Kidney epithelial cell (primary cell): ENCODE measurements around the gene RAF1. TPM values are rescaled to one million over a fixed set of nuclear protein-coding genes. Genes with fewer than 3 reads are reported as not detected.

Source experiments
- DNase-seq: peaks from one replicate; pipeline ENCODE4 v3.0.0-alpha.2; 2010; ENCODE audit warnings: low read depth
- H3K27me3 ChIP-seq: 2 replicates; pipeline ENCODE4 v1.6.0; 2011; ENCODE audit warnings: low read length; ENCODE audit not compliant: control insufficient read depth, insufficient read depth
- H3K36me3 ChIP-seq: 2 replicates; pipeline ENCODE4 v1.5.1; 2011; ENCODE audit warnings: low read length; ENCODE audit not compliant: control insufficient read depth, insufficient read depth
- H3K4me3 ChIP-seq: 2 replicates; pipeline ENCODE4 v1.5.1; 2011; ENCODE audit warnings: low read depth, mild to moderate bottlenecking, control low read depth, low read length
- CTCF ChIP-seq: IDR thresholded peaks from 2 replicates; pipeline ENCODE4 v1.5.1; 2011; ENCODE audit warnings: mild to moderate bottlenecking, moderate library complexity, low read length, control low read depth, inconsistent platforms; ENCODE audit not compliant: insufficient read depth, poor library complexity, severe bottlenecking
- total RNA-seq: library from RNA; depleted of rRNA; stranded (reverse); fragments of >200 nt; gene quantifications from 2 replicates; pipeline ENCODE4 v1.2.3, GENCODE V29; 2015

The RAF1 gene
- total RNA-seq, 1 donor from 2014 or later = 56.9 TPM

GRCh38 chr3:12620305-12620704, 43.6 kb downstream of the RAF1 start:
- Histone ChIP-seq H3K4me3 (no peak overlapping the region), H3K36me3 (no peaks in the 10 kb centered on the region), H3K27me3 (no peaks in the 10 kb centered on the region)
- TF ChIP-seq CTCF = no peak
- DNase-seq = no peak

DNA sequence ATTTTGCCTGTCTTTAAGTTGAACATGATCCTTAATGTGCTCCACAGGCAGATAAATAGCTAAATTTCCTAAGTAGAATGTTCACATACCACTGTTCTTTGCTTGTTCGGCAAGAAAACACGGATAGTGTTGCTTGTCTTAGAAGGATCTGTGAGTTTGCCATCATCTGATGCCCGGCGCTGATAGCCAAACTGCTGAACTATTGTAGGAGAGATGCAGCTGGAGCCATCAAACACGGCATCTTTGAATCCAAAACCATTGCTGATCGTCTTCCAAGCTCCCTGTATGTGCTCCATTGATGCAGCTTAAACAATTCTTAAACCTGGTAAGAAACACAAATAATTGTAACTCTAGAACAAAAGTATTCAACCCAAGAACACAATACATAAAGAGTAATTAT, 45.5 kb downstream of the RAF1 start:
- H3K27me3 ChIP-seq = no peaks in the 10 kb centered on the region
- H3K36me3 ChIP-seq = no peaks in the 10 kb centered on the region
- no peak for DNase-seq
- H3K4me3 ChIP-seq = no peak overlapping the region
- no peak for TF ChIP-seq CTCF

- Histone ChIP-seq H3K4me3 (no peak overlapping the region), H3K36me3 (peaks cover 2% of the 10 kb centered on the region), H3K27me3 (no peaks in the 10 kb centered on the region)
- no peak for TF ChIP-seq CTCF
- no peak for DNase-seq
Measured at GRCh38 chr3:12615266-12615665, 48.7 kb downstream of the RAF1 start.

DNA sequence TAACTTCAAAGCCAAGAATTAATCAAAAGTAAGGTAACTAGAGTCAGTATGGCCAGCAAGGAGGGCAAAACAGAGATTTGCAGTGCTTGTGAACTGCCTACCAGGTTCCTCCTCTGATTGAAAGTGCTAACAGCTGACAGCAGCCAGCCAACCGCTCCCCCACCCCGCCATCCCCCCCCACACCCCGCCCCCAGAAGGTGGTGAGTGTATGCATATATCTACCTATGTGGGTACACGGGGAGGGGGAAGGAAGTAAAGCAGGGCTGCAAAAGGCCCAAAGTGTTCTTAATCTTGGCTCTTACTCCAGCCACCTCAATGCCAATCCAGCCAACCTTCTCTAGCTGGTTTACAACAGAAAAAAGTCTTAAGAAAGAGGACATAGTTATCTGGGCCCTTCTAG, 50.7 kb downstream of the RAF1 start:
- Histone ChIP-seq H3K27me3 (no peaks in the 10 kb centered on the region), H3K4me3 (no peak overlapping the region), H3K36me3 (peaks cover 2% of the 10 kb centered on the region)
- TF ChIP-seq CTCF = no peak
- no peak for DNase-seq

DNA sequence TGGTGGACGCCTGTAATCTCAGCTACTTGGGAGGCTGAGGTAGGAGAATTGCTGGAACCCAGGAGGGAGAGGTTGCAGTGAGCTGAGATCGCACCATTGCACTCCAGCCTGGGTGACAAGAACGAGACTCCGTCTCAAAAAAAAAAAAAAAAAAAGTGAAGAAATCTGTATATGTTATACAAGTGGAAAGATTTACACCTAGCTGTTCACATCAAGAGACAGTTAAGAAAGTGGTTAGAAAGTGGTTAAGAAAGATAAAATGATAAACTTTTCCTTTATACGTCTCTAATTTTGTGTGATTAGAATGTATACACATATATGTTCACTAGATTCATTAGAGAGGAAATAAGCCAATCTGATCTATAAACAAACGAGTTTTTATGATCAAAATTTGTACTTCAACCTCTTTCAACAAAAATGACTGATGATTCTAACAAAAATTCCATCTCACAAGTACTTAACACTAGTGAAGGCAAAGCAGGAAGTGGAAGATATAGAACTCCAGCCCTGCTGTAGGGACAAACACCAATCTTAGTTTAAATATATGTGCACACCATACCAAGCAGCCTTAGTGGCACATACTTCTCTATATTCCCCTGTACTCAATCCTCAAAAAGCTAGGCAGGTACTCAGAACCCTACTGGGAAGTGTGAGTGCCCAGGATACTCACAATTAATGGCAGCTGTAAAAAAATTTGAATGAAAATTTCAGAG, 51.2 kb downstream of the RAF1 start:
- TF ChIP-seq CTCF = no peak
- no peak for DNase-seq
- Histone ChIP-seq H3K36me3 (peaks cover 2% of the 10 kb centered on the region), H3K4me3 (no peak overlapping the region), H3K27me3 (no peaks in the 10 kb centered on the region)

DNA sequence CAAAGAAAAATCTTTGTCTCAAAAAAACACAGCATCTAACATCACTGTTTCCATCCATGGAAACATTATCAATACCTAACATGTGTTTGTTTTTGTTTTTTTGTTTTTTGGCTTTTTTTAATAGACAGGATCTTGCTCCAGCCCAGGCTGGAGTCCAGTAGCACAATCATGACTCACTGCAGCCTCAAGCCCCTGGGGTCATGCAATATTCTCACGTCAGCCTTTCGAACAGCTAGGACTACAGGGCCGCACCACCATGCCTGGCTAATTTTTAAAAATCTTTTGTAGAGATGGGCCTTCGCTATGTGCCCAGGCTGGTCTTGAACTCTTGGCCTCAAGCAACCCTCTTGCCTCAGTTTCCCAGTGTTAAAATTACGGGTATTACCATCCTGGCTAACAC, 52.8 kb downstream of the RAF1 start:
- H3K36me3 ChIP-seq = peaks cover 2% of the 10 kb centered on the region

More for the DNA sequence above, 52.8 kb downstream of the RAF1 start:
- Histone ChIP-seq H3K27me3 (no peaks in the 10 kb centered on the region), H3K4me3 (no peak overlapping the region)
- no peak for DNase-seq
- no peak for TF ChIP-seq CTCF
